HL-60 (cell line): ENCODE results near the gene PPP1R7.

Experiments used
- GABPA ChIP-seq: IDR thresholded peaks from 2 replicates; pipeline ENCODE4 v1.6.1; 2012; ENCODE audit warnings: low read depth
- POLR2AphosphoS5 ChIP-seq: IDR thresholded peaks from 2 replicates; pipeline ENCODE4 v1.6.1; 2012; ENCODE audit warnings: low read depth
- REST ChIP-seq: IDR thresholded peaks from 2 replicates; pipeline ENCODE4 v1.6.1; 2012; ENCODE audit warnings: low read depth; ENCODE audit not compliant: insufficient replicate concordance
- SPI1 ChIP-seq: IDR thresholded peaks from 2 replicates; pipeline ENCODE4 v1.6.1; 2012; ENCODE audit warnings: low read depth, mild to moderate bottlenecking, borderline replicate concordance
- TF ChIP-seq, protein P1 (sequence below): IDR thresholded peaks from one replicate; pipeline ENCODE4 v1.5.1; 2011; ENCODE audit warnings: low read length, control low read depth, inconsistent platforms; ENCODE audit not compliant: insufficient read depth

DNA sequence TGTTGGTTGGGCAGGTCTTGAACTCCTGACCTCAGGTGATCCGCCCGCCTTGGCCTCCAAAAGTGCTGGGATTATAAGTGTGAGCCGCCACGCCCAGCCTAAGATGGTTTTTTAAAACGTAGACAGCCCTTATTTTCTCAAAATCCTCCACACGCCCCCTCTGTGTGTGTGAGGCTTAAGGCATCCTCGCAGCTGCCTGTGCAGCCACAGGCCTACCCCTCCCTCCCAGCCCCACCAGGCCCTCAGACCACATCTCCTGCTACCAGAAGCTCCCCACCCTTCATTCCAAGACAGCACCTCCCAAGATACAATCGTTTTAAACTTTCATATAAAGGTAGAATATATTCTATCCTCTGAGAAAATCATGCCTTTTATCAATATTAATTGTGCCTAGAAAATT is 43.0 kb downstream of the PPP1R7 start:
- TF ChIP-seq, protein P1, sequence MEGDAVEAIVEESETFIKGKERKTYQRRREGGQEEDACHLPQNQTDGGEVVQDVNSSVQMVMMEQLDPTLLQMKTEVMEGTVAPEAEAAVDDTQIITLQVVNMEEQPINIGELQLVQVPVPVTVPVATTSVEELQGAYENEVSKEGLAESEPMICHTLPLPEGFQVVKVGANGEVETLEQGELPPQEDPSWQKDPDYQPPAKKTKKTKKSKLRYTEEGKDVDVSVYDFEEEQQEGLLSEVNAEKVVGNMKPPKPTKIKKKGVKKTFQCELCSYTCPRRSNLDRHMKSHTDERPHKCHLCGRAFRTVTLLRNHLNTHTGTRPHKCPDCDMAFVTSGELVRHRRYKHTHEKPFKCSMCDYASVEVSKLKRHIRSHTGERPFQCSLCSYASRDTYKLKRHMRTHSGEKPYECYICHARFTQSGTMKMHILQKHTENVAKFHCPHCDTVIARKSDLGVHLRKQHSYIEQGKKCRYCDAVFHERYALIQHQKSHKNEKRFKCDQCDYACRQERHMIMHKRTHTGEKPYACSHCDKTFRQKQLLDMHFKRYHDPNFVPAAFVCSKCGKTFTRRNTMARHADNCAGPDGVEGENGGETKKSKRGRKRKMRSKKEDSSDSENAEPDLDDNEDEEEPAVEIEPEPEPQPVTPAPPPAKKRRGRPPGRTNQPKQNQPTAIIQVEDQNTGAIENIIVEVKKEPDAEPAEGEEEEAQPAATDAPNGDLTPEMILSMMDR: no peak
- TF ChIP-seq REST: no peak
- no peak for TF ChIP-seq POLR2AphosphoS5
- no peak for TF ChIP-seq SPI1
- no peak for TF ChIP-seq GABPA
